ENCODE measurements around the gene EIF4E2.
A peak's percentile ranks its signal among the peaks of the same experiment; 100 is the strongest.
"Not testable (repeated sequence)": the region's sequence is repeated elsewhere in the genome, so short reads cannot be mapped to it uniquely, and the experiment has no call there.

EIF4E2 gene

GRCh38 chr2:232570481-232570880, 20.0 kb downstream of the EIF4E2 start:
- DNase-seq = not testable (repeated sequence)

DNA sequence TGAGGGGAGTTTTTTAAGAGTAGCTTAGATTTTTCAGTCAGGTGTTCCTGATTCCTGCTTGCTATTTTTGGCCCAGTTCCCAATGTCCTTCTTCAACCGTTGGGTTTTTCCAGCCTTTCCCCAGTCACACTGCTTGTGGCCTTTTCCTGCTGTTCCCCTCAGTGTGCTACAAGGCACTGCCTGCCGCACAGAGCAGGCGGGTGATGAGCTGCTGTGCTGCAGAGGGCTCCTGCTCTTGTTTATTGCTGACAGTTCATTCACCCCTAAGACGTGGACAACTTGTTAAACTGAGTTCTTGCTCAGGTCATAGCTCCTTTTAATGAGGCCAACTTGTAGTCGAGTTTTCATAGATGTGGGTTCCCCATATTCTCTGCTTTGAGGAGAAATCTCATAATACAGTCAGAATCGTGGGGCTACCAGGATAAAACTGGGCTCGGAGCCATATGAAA, 20.6 kb downstream of the EIF4E2 start:
- no peak for DNase-seq

DNA sequence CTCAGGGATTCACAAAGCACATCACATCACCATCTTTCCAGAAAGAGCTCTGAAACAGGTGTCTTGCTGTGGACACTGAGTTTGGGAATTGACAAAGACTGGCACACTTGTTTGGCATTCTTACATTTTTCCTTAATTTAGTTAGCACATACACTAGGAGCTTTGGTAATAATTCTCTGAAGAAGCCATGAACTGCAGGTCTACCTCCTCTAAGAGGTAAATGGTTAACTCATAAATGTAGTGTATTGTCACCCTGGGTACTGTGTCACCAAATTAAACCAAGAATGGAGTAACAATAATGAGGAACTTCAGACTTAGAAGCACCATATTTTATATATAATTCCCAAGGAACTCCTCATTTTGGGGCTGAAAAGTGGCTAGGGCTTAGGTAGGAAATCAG, 22.6 kb downstream of the EIF4E2 start:
- no peak for DNase-seq

DNA sequence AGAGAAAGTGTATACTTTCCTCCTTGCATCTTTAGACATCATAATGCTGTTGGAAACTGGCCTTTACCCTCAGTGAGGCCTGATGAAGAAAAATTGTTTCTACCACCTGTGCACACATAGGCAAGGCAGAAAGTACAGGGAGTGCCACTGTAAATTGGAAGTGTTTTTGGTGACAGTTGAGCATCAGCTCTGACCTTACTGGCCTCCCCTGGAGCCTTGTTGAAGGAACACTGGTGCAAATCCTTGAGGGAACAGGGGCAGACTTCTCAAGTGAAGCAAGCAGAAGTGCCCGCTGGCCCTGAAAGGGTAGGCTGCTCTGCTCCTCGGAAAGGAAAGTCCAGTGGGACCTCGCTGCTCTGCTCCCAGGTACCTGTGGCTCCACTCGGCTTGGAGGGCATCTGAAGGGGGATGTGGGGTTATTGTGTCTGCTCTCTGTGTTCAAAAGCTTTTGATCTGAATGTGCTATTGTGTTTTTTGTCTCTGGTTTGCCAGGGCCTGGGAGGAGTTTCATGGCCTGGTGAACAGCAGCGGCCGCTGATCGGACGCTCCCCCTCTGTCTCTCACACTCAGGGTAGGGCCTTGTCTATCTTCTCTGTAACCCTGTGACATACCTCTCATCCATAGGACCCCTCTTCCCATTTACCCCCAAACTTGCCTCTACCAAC, 23.4 kb downstream of the EIF4E2 start:
- no peak for DNase-seq

DNA sequence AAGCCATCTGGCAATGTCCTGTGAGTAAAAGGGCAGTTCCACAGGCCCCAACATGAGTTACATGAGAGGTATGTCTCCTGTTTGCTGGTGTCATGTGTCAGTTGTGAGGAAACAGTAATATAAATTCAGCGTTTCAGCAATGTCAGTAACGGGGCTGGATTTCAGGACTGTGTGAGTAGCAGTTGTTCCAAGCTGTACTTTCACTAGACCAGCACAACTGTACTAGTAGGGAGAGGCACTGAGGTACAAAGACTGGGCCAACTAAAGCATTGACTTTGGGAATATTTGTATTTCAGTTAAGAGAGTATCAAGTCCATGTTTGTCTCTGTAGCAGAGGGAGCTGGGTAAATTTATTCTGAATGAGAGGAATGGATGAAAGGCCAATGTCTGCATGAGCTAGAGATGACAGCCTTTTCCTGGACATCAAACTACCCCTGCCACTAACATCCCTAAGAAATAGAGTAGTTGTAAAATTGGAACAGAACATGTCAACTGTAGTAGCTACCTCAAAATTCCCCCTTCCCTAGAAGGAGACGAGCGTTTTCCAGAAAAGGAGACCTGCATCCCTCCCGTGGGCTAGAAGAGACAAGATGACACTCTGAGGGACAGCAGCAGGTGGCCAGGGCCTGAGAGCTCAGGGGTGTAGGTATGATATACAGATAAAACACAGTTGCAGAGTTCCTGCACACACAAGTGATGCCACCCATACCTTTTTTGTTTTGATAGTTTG, 24.4 kb downstream of the EIF4E2 start:
- no peak for DNase-seq

- DNase-seq = no peak
Observed at GRCh38 chr2:232575404-232575746, 24.9 kb downstream of the EIF4E2 start.

DNA sequence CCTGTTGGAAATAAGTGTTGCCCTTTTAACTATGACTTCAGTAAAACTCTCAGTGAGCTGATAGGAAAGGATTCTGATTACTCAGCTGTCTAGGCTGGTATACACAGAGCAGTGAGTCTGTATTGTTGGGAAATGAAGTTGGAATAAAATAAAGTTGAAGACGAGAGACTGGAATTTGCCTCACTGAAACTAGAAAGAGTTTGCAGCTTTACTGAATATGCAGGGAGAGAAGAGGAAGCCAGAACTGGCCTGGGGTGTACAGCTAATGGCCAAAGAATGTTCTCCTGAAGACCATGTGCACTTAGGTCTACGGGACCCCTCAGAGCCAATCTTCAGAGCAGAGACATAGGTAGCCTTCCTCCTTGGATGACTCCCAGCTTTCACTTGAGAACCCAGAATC, 26.5 kb downstream of the EIF4E2 start:
- no peak for DNase-seq

DNA sequence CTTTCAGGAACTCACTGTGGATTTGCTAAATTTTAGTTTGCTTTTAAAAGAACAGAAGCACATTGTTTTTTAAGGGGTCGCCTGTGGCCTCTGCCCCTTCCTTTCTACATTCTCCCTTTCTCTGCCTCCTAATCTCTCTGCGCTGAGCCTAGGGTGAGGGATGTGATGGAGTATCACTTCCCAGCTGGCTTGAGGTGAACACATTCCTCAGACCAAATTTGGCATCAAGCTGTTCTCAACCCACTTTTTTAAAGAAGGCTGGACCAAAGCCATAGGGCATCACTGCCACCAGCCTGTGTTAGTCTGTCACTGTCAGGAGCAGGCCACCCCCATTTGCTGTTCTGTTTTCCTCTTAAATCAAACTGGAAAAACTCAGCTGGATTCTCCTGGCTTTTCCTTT, 27.4 kb downstream of the EIF4E2 start:
- no peak for DNase-seq

- DNase-seq = no peak
Observed at GRCh38 chr2:232578626-232579025, 28.1 kb downstream of the EIF4E2 start.

DNA sequence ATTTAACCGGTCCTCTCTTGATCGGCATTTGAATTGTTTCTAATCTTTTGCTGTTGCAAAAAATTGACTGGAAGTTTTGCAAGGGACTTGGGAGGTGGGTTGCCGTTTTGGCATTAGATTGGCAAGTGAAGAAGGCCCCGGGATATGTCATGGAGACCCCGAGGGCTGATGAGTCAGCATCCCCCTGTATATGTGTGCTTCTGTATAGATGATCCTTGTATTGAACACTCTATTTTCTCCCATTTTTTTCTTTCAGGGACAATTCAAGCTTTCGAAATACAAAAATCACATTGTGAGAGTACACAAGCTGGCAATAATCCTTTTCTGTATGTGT, 30.1 kb downstream of the EIF4E2 start:
- DNase-seq = no peak

DNA sequence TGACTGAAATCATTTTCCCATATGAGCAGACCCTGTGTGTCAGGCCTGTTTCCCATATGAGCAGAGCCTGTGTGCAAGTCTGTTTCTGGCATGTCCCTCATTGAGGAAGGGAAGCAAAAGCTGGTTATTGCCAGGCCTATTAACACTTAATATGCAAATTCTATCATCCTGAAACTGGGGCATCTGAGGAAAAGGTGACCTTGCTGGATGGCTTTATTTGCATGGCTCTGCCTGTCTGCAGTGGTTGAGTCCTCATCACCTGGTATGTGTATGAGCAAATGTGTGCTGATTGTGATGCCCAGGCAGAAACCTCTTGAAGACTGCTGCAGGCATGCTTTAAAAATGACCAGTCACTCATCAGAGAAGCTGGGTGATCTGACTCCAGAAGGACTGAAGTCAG, 31.2 kb downstream of the EIF4E2 start:
- no peak for DNase-seq

DNA sequence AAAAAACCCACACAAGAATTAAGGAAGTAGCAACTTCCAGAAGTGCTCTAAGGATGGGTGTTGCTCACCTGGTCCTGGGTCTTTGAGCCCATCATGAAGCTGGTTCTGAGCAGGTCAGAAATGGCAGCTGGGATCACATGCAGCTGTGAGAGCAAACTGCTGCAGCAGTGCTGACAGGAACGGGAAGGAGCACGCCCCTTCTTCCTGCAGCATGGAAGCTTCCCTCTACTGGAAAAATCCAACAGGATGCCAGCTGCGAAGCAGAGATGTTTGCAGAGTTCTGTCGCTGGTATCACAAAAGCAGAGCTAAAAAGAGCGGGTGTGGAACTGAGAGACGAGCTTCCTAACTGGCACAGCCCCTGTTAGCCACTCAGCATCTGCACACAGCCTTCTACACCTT, 33.7 kb downstream of the EIF4E2 start:
- no peak for DNase-seq

DNA sequence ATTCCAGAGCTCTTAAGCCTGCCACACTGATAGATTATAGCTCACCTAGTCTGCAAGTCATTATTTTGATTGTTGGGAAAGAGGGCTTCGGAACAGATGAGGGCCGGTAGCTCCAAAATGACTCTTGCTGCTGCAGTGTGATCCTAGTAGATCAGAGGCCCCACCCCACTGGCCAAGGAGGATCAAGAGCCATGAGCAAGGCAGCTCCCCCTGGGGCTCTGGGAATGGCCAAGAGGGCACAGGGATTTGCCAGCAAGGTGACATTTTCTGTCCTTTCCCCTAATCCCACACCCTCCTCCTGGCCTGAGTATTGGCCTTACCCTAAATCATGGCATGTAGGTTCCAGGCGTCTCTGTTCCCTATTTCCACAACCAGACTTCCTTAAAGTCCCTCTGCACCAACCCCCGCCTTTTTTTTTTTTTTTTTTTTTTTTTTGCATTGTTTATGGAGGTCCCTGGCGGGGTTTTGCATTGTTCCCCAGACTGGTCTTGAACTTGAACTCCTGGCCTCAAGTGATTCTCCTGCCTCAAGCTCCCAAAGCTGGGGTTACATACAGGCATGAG, 36.5 kb downstream of the EIF4E2 start:
- no peak for DNase-seq

DNA sequence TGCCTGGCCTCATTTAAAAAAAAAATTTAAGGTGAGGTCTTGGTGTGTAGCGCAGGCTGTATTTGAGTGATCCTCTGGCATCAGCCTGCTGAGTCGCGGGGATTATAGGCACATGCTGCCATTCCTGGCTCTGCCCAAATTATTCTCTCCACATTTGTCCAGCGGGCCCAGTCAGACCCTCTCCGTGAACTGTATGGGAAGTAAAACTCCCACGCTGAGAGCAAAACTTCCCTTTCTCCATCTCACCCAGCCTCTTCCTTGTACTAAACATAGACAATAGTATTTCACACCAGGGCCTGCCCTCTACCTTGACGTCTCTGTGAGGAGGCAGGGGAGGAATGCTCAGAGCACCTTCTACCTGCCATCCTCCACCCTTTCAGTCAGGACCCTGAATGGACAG, 37.0 kb downstream of the EIF4E2 start:
- DNase-seq = no peak

DNA sequence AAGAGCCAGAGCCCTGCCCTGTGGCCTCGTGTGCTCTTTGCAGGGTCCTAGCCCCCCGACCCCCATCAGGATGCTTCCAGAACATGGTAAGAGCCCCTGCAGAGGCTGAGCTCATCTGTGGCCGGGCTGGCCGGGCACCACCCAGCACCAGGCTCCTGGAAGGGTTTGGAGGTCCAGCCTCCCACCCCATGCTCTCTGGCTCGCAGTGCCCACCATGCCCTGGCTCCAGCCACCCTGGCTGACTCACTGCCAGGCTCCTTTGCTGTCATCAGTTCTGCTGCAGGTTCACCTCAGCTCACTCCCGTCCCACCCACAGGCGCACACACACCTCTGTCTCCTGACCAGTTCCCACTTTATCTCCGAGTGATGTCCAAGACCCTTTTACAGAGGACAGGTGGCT, 37.5 kb downstream of the EIF4E2 start:
- no peak for DNase-seq

GRCh38 chr2:232588680-232589585, 38.4 kb downstream of the EIF4E2 start:
- DNase-seq = no peak

DNA sequence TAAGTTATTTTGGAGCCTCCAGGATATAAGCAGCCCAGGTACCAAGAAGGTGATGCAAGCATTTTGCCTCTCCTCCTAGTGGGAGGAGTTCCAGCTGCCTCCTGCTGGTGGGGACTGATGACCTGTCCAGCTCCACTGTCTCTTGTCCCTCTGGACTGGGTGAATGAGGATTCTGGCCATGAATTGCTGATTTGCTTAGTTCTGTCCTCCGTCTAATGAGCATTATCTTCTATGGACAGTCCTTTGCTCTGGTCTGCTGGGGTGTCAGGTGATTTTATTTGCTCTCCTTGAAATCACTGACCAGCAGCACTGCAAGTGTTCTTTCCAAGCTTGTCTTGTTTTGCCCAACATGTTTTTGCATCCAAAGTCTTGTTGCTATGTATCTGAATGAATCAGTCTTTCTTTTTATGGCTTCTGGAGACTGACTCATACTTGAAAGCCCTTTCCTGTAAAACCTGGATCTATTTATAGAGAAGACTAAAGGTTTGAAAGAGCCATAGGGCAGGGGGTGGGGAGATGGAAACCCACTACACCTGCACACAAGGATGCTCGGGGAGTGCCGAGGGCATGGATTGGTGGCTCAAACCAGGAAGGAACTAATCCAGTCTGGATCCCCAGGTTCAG, 42.4 kb downstream of the EIF4E2 start:
- DNase-seq = no peak

DNA sequence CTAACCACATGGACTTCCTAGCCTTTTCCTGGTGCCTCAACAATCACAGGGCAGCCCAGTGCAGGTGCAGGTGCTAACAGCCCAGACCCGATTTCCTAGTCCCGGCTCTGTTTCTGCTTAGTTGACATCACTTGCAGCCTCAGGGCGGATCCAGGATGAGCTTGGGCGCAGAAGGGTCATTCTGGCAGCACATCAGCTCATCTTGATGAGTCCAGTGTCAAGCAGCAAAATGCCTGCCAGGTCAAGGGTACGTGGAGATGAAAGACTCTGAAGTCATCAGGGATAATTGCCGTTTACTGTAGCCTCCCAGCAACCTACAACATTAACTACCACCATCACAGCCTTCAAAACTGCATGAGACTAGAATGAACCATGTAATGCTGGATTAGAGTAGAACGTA, 43.5 kb downstream of the EIF4E2 start:
- no peak for DNase-seq

- DNase-seq = no peak
Observed at GRCh38 chr2:232597362-232598079, 47.0 kb downstream of the EIF4E2 start.

- DNase-seq = no peak
Observed at GRCh38 chr2:232598293-232598692, 47.8 kb downstream of the EIF4E2 start.

DNA sequence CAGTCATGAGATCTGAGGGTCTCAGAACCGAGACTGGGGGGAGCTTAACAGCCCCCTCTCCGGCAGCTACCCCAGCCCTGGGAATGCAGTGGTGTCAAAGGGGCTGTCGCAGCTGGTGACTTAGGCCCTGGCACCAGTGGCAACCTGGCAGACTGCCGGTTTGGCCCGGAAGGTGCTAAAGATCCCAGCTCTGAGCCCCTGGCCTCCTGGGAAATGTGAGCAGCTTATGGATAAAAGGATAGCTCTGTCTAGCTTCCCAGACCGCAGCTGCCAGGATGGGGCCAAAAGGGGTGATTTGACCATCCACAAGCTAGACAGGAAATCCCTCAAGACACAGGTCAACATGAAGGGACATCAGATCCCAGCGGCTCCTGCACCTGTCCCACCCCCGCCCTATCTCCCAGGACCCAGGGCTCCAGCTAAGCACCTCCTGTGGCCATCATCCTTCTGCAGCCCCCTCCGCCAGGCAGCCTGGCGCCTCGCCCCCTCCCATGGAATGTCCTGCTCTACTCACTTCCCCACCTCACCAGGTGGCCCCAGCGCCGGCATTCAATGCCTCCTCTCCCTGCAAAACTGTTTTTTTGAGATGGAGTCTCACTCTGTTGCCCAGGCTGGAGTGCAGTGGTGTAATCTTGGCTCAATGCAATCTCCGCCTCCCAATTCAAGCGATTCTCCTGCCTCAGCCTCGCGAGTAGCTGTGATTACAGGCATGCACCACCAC, 49.7 kb downstream of the EIF4E2 start:
- peak; percentile 13 for DNase-seq

- no peak for DNase-seq
Observed at GRCh38 chr2:232603283-232603682, 52.8 kb downstream of the EIF4E2 start.

Measured in eye (tissue), 1 donor.